Activated CD4-positive, alpha-beta T cell treated with anti-CD3 and anti-CD28 coated beads, Interleukin-2, amount 50 U/mL, for 16 hours (primary cell): ENCODE data around the gene RBL2.
A peak's percentile ranks its signal among the peaks of the same experiment; 100 is the strongest.
"Not testable (repeated sequence)": the region's sequence is repeated elsewhere in the genome, so short reads cannot be mapped to it uniquely, and the experiment has no call there.

ENCODE experiments used
- DNase-seq: peaks from one replicate; pipeline ENCODE4 v3.0.0-alpha.2; 2020

The RBL2 gene

DNA sequence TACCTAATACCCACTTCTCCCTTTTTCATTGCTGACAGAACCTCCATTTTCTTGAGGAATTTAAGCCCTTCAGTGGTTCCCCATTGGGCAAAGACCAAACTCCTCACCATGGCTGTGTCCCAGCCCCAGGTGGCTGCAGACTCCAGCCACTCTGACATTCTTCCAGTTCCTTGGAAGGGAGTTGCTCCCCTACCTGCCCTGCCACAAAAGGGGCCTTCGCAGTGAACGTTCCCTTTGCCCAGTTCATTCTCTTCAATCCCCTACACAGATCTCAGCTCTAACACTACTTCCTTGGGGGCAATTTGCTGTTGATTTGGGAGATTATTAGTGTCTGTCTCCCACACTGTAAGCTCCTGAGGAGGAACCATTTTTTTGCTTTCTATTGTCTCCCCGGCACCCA is 72.0 kb downstream of the RBL2 start:
- no peak for DNase-seq

DNA sequence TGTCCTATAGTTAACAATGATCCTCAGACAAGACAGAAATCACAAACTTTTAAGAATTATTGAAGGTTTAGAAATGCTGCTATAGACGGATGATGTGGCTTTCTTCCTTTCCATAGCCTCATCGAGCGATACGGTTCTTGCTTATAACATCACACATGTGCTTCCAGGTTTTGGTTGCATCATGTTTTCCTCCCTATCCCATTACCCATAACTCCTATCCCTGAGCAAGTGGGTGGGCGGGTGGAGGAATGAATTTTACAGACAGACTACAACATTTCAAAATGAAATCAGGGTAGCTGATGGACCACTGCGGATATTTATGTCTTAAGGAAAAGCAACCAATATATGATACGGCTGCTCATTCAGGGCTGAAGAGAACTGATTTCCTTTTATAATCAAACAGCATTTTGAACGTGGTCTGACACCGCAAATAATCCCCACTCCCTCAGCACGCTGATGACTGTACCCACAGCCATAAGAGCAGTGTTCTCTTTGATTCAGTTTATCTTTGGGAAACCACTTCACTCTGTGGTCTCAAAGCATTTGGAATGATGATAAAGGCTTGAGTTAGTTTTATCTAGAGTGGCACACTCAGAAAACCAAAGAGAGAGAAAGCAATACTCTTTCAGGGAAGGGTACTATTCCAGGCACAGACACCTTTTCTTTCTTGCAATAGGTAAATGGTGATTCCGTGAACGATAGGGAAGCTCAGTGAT is 73.4 kb downstream of the RBL2 start:
- DNase-seq, result no peak

DNA sequence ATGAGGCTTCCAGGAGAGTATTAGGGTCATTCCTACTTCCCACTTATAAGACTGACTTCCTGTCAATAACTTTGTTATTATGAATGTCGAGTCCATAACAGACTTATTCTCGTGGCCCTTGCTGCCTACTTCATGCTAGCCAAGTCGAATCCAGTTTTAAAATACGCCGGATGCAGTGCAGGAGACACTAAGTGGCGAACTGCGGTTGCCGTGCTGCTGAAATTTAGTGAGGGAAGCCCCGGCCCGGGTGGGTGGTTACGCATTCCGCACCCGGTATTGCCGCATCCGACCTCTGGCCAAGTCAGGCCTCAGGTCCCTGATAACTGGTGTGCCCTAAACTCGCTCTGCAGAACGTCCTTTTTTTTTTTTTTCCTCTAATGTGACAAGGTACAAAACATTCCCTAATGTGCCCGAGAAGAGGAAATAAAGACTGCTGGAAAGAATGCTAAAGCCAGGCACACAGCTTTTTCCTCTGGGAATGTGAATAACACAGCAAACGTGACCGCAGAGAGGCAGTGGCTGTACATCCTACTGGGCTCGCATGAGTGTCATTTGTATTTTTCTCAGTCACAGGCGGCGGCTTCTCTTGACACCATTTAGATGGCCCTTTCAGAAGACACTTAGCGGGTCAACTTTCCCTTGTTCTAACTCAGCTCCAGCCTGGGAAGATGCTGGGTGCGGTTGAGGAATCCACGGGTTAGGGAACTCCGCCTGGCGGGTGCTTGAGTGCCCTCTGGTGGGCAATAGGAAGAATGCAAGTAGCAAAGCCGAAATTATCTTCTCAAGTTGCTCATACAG is 75.8 kb downstream of the RBL2 start:
- DNase-seq, result peak; percentile 57

DNA sequence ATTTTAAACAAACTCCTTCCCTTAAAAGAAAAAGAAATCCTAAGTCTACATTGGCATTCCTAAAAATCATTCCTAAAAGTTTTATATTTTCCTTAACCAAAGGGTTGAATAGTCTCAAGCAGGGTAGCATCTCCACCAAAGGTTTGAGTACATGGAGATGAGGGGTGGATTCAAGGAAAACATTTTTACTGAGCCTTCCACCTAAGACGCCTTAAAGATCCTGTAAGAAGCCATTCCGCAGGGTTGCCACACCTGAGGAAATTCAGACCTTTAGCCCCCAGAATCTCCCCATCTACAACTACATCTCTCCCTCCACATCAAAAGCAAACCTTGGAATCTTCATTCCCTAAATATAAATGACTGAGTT is 76.4 kb downstream of the RBL2 start:
- no peak for DNase-seq

DNA sequence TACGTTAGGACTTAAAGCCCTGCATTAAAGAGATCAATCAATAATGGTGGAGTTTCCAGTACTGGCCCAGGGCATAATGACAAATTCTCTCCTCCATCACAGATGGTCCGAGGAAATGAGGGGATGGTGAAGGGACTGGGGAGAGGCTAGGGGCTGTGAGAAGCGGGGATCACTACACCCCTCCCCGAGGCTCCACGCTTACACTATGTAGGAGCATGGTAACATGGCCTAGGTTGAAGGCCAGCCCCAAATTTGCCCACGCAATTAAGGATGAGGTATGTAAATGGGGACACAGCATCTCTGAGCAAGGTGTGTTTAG is 76.8 kb downstream of the RBL2 start:
- DNase-seq, result no peak

DNA sequence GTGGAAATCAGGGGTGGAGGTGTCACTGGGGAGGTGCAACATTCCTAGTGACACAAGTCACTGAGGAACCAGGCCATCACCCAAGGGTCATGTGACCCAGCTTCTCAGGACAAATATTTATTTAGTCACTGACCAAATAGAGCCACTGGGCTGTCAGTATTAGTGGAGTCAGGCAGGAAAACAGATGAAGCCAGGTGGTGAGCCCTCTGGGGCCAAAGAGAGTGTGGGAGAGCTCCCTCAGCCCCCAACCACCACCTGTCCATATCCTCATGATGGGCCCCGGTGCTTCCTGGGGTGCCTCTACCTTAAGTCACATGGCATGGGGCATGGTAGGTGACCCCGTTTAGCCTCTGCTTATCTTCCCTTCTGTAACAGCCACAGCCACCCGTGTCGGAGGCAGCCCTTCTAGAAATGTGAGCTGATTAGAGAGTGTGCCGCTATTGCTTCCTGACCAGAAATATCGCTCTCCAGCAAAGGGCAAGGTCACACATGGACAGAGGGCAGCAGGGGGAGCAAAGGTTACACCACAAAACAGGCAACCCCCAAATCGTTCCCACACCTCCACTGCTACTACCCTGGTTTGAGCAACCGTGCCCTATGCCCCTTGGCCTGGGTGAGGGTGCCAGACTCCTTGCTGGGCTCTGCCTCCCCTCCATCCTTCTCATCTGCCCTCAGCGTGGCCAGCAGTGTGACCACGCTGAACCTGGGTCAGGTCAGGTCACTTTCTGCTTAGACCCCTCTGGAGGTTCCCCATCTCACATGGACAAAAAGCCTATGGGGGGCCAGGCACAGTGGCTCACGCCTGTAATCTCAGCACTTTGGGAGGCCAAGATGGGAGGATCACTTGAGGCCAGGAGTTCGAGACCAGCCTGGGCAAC is 77.4 kb downstream of the RBL2 start:
- no peak for DNase-seq

DNA sequence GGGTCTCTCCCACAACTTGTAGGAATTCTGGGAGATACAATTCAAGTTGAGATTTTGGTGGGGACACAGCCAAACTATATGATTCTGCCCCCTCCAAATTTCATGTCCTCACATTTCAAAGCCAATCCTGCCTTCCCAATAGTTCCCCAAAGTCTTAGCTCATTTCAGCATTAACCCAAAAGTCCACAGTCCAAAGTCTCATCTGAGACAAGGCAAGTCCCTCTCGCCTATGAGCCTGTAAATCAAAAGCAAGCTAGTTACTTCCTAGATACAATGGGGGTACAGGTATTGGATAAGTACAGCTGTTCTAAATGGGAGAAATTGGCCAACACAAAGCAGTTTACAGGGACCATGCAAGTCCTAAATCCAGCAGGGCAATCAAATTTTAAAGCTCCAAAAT is 78.5 kb downstream of the RBL2 start:
- not testable (repeated sequence) for DNase-seq

DNA sequence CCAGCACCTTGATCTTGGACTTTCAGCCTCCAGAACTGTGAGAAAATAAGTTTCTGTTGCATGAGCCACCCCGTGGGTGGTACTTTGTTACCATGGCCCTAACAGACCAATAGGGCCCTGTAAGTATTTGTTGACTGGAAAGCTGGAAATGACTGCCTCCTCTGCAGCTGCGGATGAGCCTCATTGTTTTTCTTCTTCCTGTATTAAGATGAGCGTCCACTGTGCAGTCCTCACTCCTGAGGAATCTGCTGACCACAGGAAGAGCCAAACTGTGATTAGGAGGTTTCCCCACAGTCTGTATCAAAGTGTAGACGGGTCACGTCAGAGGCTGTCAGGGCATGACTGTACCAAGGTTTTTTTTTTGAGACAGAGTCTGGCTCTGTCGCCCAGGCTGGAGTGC is 81.0 kb downstream of the RBL2 start:
- no peak for DNase-seq

DNA sequence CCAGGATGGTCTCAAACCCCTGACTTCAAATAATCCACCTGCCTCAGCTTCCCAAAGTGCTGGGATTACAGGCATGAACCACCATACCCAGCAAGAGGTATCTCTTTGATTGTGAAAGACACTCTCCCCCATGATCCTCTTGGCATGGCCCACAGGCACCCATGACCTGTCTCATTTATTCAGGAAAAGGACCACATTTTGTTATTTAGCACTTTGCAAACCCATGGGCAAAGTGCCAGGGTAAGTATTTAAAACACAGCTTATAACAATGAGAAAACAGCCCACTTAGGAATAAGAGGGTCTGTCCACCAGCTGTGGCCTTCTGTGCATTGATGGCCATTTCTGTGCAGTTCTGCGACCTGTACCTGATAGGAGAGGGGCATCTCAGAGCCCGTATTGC is 81.5 kb downstream of the RBL2 start:
- DNase-seq, result no peak

DNA sequence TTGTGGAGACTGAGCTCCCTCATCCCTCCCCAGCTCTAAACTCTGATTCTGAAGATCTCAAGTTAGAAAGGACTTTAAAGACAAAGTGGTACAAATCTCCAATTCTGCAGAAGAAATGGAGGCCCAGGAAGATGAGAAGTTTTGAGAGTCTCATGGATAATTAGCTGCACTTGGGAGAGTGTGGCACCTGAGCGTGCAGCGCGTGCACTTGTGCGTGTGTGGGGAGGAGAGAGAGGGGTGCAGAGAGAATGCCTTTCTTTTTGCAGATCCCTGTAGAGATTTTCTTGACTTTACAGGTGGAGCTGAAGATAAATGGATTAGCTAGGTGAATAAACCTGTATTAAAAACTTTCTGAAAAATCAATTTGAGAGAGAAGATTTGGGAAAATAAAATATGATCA is 83.6 kb downstream of the RBL2 start:
- no peak for DNase-seq

DNA sequence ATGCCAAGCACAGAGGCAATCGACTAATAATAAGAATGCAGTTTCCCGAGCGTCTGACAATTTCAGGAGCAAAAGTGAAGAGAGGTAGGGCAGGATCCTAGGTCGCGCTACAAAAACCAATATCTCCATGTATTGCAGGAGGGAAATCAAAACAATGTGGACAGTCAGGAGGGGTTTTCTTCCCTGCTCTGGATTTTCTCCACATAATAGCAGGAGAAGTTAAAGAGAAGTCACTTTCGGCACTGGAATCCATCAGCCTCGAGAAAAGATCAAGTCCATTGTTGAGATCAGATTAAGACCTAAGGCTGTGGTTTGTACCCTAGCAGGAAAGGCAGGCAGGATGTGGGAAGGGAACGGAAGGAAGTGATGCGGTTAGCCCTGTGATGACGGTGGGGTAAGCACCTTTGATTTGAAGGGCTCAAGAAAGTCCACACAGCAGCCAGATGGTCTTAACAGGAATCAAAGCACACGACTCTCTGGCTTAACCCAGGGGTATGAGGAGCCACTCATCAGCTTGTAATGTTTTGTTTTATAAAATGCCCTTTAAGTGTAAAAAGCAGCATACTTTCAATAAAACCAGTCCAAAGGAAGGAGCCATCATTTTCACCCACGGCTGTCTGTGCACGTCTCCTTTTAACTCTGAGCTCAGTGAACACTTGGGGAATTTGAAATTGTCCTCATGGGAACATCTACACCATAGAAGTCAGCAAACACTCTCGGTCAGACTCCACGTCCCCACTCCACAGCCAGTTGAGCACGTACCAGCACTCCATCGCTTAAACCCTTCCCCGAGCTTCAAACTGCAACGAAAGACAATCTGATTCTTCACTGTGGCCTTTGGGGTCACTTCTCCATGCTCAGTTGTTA is 84.5 kb downstream of the RBL2 start:
- DNase-seq, result peak; percentile 94

DNA sequence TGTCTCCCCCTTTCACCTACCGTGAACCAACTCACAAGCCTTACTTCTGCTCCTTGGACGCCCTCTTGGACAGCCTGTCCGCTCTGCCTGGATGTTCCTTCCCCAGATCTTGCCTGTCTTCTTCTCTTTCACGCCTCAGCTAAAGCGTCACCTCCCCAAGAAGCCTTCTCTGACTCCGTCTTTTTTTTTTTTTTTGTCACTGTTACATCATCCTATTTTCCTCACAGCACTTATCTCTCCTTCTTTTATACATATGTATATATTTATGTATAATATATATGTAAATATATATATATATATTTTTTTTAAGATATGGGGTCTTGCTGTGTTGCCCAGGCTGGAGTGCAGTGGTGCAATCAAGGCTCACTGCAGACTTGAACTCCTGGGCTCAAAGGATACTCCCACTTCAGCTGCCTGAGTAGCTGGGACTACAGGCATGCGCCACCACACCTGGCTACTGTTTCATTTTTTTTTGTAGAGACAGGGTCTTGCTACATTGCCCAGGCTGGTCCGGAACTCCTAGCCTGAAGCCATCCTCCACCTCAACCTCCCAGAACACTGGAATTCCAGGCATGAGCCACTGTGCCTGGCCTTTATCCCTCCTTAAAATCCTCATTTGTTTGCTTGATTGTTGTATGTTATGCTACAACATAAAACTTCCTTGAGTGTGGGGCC is 85.3 kb downstream of the RBL2 start:
- no peak for DNase-seq

DNA sequence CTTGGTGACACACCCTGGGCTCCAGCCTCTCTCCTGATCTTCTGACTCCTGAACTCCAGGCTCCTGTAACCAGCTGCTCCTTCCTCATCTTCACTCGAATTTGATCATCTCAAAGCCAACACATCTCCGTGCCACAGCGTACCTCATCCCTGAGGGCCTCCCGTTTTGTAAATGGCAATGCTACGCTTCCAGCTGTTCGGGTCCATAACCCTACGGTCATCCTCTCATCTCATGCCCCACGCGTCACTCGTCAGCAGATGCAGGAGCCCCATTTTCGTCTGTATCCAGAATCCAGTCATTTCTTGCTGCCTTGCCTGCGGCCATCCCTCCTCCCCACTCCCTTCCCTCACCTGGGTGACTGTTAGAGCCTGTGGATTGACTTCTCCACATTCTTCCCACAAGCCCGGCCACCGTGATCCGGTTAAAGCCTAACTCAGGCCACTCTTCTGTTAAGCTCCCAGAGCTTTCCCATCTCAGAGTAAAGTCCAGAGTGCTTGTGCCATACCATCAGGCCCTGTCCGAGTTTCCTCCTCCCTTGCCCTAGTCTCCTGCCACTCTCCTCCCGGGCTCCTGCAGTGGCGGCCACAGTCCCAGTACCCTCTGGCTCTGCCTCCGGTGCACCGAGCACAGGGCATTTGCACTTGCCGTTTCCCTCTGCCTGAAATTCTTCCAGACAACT is 89.0 kb downstream of the RBL2 start:
- no peak for DNase-seq

DNA sequence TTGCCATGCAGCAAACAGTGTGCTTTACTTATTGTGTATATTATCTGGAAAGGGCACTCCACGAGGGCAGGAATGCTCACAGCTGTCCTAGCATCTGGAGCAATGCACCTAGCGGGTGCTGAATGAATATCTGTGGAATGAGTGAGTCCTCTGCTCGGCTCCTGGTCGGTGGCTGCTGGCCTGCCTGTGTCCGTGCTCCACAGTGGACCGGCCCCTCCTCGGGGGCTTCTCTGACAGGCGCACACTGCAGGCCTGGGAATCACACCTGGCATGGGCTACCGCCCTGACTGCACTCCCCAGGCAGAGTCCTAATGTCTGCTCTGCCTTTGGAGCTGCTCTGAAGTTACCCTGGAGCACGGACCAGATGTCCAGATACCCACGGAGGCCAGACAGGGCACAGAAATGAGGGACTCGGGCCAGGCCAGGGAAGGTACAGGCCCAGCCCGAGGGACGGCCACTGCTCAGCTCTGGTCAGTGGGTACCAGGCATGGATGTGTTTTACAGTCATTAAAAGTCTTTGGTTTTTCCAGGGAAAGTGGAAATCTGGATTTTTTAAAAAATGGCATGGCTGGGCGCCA is 89.8 kb downstream of the RBL2 start:
- DNase-seq, result no peak

DNA sequence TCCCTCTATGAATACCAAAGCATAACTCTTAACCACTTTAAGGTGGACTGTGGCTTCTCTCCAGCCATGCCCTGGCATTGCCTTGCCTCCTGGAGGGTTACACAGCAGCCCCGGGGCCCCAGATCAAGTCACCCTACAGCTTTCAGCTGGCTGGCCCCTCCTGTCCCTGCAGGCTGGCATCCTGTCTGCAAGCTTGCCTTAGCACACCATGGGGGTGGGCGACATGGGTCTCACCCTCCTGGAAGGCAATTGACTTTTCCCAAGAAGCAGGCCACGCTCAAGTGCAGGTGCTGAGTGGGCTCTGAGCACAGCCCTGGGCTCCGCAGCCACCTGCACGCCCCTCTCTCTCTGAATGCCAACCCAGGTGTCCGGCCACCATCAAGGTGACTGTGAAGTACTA is 94.5 kb downstream of the RBL2 start:
- no peak for DNase-seq

DNA sequence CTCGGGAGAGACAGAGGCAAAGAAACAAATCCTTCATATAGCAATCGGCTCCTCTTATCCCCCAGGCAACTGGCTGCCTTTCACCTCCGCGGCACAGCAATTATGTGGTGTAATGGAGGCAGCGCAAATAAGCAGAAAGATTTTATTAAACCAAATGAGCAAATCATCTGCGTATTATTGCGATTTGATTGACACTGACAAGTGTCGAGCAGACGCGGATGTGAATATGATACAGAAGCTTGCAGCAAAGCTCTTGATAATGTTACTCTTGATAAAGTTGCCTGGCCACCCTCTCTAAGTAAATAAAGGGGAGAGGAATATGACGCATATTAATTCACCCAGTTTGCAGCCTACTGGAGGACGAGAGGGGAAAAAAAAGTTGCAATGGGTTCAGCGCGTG is 95.2 kb downstream of the RBL2 start:
- no peak for DNase-seq

DNA sequence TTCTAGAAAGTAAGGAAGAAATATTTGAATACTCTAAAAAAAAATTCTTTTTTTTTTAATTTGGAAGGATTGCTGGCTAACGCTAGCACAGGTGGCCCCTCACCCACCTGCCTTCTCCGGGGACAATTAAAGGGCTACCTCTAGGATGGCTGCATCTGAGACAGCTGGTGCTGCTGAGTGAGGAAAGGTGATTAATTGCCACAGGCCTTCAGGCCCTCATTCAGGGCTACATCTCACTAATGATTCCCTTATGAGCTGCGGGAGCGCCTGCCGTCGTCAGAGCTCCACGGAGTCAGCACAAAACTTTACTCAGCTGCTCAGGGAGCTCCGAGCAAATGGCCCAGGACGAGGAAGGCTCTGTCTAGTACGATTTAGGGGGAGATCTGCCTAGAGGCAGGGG is 95.8 kb downstream of the RBL2 start:
- no peak for DNase-seq

DNA sequence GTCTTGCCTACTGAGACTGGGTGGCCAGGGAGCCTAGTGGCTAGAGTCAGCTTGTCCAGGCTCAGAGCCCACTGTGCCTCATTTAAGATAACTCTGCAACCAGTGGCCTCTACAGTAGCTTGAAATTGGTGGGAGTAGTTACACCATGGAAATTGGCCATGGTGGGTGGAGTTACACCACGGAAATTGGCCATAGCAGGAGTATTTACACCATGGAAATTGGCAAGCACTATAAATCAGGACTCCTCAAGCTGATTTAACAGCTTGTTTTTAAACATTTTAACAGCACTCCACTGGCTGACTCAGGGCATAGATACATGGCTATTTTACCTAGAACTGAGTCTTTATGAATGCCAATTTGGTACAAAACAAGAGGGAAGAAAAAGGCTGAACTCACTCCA is 96.5 kb downstream of the RBL2 start:
- DNase-seq, result no peak

DNA sequence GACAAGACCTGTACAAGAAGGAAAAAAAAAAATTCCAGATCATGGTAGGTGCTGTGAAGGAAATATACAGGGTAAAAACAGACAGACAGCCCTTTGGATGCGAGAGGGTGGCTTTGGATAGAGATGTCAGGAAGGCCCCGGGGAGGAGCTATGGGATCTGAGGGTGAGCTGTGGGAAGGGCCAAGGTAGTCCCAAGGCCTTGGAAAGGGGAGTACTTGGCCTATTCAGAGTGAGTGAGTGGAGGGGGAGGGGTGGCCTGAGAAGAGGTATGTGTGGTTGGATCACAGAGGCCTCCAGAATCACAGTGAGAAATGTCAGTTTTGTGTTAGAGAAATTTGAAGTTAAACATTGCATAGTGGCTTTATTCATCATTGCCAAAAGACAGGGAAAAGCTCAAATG is 99.9 kb downstream of the RBL2 start:
- DNase-seq, result no peak

DNA sequence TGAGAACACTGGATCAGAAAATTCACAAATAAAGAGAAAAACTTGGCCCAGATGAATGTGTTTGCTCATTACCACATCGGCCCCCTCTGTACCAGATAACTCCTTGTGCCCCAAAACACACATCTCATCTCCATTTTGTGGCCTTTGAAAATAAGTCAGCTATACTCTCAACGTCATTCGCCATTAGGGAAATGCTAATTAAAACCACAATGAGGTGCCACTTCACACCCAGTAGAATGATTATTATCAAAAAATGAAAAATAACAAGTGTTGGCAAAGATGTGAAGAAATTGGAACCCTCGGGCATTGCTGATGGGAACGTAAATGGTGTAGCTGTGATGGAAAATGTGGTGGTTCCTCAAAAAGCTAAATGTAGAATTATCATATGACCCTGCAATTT is 103.4 kb downstream of the RBL2 start:
- DNase-seq, result no peak

DNA sequence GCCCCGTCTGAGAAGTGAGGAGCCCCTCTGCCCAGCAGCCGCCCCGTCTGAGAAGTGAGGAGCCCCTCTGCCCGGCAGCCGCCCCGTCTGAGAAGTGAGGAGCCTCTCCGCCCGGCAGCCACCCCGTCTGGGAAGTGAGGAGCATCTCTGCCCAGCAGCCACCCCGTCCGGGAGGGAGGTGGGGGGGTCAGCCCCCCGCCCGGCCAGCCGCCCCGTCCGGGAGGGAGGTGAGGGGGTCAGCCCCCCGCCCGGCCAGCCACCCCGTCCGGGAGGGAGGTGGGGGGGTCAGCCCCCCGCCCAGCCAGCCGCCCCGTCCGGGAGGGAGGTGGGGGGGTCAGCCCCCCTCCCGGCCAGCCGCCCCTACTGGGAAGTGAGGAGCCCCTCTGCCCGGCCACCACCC is 105.1 kb downstream of the RBL2 start:
- DNase-seq, result not testable (repeated sequence)
